ENCODE data around the gene SUN1. TPM values are rescaled to one million over a fixed set of nuclear protein-coding genes. Genes with fewer than 3 reads are reported as not detected.
"Not testable (repeated sequence)": the region's sequence is repeated elsewhere in the genome, so short reads cannot be mapped to it uniquely, and the experiment has no call there.

SUN1 gene
- total RNA-seq, 1 experiment from 2014 or later: 107 TPM

DNA sequence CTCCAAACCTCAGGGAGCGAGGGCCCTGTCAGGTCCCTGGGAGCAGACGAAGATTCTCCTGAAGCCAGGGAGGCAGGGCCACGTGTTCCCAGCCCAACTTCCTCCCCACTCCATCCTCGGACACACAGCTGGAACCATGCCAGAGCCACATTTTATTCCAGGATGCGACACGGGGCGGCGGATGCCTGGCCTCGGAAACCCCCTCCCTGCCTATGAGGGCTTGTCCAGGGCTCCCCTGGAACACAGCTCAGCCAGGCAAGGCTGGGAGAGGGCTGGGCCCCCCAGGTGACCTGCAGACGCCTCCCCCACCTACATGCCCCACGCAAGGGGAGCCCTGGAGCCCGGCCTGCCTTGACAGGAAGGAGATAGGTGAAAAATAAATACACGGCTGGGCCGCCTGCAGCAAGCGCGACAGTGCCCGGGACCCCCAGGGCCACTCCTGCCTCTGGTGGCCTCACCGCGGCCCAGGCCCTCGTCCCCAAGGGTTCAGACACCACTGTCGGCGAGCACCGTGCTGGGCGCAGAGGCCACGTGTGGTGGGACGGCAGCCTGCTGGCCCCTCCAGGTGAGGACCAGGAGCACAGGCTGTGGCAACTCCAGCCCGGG, 65.6 kb downstream of the SUN1 start:
- in situ Hi-C loops (cut with HindIII; ENCODE audit: low sequenced_read_pairs): no loop called here
- DNase-seq (ENCODE audit: low spot score): peak; percentile 58

DNA sequence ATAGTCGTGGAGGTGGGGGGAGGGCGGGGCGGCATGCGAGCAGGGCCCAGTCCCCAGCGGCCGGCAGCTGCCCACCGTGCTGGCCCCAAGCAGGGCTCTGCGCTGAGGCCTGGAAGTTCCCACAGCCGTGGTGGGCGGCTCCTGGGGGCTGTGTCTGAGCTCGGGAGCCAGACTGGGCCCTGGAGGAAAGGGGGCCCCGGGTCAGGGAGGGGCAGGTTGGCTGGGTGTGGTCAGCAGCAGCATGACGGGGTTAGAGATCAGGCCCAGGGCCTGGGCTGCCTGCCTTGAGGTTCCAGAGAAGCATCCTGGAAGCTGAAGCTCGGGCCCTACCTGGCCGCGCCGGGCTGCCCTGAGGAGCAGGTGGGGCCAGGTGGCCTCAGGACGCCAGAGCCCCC, 66.2 kb downstream of the SUN1 start:
- in situ Hi-C loops (cut with HindIII; ENCODE audit: low sequenced_read_pairs): no loop called here
- no peak for DNase-seq (ENCODE audit: low spot score)

DNA sequence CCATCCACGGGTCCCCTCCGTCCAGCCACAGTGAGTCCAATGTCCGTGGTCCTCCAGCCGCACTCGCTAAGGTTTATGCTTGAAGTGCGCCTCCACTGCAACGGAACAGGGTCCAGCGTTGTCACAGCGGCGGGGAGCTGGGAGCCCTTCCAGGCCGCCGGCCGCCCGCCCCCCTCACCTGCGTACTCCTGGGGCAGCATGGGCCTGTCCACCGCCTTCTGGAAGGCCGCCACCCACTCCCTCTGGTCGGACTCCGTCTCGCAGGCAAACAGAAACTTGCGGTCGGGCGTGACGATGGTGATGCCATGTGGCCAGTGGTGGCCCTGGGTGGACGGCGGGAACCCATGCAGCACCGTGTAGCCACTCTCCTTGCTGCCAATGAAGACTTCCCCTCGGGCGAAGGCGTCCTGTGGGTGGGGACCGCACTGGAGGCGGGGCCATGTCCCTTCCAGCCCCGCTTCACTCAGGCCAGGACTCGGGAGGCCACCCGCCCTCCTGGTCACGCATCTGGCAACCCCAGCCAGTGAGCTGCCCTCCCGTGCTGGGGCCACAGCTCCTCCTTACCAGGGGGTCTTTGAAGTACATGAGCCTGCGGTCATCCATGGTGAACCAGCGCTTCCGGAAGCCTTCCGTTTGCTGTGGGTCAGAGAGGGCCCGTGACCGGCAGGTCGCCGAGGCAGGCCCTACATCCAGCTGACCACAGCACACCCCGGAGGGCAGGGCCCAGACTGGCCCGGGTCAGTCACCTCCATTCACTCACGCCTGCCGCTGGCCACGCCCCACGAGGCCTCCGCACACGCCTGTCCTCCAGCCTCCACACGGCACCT, 66.8 kb downstream of the SUN1 start:
- in situ Hi-C loops (cut with HindIII; ENCODE audit: low sequenced_read_pairs): no loop called here
- no peak for DNase-seq (ENCODE audit: low spot score)

DNA sequence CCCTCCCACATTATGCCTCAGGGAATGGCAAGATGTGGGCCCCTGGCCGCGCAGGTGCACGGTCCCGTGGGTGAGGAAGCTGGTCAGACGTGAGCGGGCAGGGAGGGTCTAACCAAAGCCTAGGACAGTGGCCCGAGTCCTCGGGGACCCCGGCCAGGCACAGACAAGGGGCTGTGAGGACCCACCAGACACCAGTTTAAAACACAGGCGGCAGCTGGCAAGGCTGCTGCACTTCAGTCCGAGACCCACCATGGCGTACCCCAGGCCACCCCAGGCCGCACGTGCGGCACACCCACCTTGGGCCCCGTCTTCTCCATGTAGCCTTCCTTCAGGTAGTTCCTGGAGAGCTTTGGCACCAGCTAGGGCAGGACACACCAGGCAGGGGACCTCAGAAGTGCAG, 67.5 kb downstream of the SUN1 start:
- in situ Hi-C loops (cut with HindIII; ENCODE audit: low sequenced_read_pairs): no loop called here
- DNase-seq (ENCODE audit: low spot score): no peak

DNA sequence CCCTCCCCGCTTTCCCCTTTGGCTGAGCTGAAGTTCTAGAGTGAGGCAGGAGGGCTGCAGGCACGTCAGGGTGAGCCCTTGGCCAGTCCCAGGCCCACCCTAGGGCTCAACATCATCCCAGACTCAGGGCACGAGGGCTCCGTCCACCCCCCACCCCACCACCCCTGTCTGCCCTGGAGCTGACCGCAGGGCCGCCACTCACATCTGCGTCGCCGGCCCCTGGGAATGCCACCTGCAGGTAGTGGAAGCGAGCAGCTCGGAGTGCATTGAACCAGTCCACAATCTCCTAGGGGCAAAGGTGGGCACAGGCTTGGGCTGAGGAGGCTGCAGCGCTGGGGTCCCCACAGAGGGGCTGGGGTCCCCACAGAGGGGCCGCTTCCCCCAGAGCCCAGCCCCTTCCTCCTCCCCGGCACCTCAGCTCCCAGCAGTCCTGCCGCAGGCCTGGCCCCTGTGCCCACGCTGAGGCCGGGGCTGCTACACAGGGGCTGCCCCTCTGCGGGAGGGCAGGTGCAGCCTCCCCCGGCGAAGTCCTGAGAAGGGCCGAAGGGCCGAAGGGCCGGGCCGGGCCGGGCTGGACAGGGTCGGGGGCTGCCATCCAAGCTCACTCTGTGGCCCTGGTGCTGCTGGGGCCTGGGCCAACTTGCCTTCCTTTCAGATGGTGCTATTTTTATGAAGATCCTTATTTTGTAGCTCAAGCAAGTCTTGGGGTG, 68.2 kb downstream of the SUN1 start:
- in situ Hi-C loops (cut with HindIII; ENCODE audit: low sequenced_read_pairs): no loop called here
- no peak for DNase-seq (ENCODE audit: low spot score)

DNA sequence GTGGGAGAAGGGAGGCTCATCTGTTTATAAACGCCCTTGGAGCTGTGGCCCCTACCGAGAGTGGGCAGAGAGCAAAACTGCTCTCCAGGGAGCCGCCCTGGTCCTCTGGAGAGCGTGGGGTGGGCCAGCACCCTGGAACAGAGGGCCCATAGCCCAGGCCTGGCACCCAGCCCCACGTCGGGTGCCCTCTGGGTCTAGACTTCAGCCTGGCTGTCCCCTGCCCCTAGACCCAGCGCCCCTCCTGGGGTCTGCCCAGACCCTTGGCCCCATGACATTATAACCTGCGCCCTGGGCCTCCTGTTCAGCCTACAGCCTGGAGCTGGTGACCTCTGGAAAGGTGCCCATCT, 68.7 kb downstream of the SUN1 start:
- in situ Hi-C loops (cut with HindIII; ENCODE audit: low sequenced_read_pairs): no loop called here
- DNase-seq (ENCODE audit: low spot score): no peak

DNA sequence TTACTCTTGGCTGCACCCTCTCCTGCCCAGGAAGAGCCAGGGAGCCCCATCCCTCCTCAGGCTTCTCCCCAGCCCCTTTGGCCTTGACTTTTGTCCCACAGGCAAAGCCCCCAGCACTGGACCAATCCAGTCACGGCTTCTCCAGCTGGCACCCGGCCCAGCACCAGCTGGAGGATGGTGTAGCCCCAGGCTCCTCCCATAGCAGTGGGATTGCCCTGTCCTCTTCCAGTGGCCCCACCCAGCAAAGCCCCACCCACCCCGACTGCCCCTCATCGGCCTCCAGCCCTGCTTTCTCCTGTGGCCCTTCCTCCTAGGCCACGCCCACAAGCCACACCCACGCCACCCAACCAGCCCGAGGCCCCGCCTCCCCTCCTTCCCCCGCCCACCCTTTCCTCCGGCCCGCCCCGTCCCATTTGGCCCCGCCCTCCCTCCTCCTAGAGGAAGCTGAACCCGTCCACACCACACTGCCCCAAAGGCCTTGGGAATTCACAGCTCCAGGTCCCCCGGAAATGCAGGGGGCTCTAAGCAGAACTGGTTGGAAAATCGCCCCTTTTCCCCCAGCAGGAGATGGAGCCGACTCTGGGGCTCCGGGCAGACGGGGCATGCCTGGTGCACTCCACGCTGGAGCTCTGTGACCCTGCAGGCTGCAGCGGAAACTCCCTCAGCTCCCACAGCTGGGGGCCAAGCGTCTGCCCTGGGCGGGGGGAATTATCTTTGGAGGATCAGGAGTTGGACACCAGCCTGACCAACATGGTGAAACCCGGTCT, 69.3 kb downstream of the SUN1 start:
- in situ Hi-C loops (cut with HindIII; ENCODE audit: low sequenced_read_pairs): no loop called here
- DNase-seq (ENCODE audit: low spot score): peak; percentile 40

DNA sequence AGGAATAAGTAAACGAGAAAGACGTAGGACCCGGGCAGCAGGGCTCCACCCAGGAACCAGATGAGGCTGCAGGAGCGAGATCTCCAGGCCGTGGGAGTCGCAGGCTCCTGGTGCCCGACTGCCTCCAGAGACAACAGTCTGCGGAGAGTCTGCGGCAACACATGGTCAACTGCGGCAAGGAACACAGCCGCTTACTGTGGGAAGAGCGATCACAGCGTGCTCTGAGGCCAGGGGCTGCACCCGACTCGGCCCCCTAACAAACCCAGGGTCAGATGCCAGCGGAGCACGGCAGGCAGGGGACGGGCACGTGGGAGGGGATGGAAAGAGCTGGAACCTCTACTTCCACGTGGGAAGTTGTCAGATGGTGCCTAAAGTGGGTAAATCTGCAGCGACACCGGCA, 70.7 kb downstream of the SUN1 start:
- in situ Hi-C loops (cut with HindIII; ENCODE audit: low sequenced_read_pairs): no loop called here
- no peak for DNase-seq (ENCODE audit: low spot score)

DNA sequence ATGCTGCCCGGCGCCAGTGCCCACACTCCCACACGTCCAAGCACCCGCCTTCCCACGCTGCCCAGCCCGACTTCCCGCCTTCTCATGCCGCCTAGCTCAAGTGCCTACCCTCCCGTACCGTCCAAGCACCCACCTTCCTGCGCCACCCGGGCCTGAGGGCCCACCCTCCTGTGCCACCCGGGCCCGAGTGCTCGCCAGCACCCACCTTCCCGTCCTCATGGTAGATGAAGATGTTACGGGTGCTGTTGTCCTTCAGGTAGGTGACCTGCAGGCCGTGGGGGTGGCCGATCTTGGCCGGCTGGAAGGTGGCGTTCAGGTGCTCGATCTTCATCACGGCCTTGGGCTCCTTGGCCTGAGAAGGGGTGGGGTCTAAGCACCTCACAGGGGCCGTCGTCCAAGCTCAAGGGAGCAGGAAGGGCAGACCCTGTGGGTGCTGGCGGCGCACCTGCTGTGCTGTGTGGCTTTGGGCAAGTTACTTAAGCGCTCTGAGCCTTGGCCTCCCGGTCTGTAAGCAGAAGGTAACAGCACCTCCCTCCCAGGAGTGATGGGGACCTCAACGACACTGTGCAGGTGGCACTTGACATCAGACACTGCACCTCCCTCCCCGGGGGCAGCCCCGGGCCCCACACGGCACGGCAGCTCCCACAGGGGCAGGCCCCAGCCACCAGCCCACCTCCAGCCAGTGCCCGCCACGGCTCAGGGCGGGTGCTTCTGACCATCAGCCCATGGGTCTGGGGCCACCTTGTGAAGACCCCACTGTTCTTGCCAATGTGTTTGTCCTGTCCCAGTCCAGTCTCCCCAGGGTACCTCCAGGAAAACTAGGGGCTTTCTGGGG, 71.9 kb downstream of the SUN1 start:
- no peak for DNase-seq (ENCODE audit: low spot score)
- in situ Hi-C loops (cut with HindIII; ENCODE audit: low sequenced_read_pairs): no loop called here

DNA sequence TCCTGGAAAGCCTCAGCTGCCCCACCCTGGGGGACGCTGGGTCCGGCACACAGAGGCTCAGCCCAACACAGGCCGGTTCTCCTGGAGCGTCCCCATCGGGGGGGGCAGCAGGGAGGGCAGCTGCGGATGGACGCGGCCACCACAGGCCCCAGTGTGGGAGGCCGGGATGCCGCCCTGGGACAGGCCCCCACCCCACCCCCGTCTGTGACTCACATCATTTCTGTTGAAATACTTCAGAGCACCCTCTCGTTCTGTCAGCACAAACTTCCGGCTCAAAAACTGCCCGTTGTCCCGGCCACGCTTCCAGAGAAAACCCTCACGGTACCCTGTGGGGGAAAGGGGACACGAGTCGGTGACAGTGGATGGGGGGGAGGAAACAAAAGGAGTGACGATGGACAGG, 72.6 kb downstream of the SUN1 start:
- no peak for DNase-seq (ENCODE audit: low spot score)
- in situ Hi-C loops (cut with HindIII; ENCODE audit: low sequenced_read_pairs): no loop called here

DNA sequence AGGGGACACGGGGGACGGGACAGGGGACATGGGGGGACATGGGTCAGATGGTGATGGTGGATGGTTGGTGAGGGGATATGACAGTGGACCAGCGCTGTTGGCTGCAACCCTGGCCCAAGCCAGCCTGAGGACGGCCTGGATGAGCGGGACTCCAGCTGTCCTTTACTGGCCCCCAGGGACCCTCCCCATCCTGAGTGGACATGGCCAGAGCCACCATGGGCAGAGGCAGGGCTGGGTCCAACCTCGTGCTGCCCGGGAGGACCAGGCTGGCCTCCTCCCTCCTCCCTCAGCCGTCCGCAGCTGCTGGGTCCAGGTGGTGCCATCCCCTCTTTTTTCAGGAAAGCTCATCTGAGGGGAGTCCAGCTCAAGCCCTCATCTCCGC, 74.5 kb downstream of the SUN1 start:
- no peak for DNase-seq (ENCODE audit: low spot score)
- in situ Hi-C loops (cut with HindIII; ENCODE audit: low sequenced_read_pairs): no loop called here

DNA sequence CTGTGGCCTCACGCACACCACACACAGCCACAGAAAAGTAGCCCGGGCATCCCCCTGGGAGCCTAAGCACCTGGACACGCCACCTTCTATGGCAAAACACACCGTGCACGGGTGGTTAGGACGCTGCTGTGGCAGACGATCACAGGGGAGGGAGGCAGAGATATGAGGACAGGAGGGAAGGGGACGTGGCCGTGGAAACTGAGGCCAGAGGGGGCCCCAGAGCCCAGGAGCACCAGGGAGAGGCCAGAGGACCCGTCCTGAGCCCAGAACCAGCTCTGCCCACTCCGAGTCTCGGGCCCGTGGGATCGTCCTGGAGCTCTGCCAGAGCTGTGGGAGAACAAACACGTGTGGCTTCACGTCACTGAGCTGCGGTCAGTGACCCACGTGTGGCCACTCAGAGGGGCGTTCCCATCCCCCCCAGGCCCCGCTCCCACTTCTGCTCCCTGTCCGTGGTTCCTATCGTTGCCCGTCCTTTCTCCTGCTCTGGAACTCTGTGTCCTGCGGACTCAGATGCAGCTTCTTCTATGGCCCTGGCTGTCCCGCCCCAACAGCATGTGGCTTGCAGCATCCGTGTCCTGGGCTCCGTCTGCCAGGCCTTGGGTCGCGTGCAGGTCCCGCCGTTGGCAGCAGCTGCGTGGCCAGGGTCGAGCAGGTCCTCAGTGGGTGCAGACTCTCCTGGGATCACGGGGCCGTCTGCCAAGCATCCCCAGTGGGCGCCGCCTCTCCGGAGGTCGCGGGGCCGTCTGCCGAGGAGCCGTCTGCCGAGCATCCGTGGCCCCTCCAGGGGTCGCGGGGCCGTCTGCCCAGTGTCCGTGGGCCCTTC, 75.1 kb downstream of the SUN1 start:
- in situ Hi-C loops (cut with HindIII; ENCODE audit: low sequenced_read_pairs): no loop called here
- no peak for DNase-seq (ENCODE audit: low spot score)

DNA sequence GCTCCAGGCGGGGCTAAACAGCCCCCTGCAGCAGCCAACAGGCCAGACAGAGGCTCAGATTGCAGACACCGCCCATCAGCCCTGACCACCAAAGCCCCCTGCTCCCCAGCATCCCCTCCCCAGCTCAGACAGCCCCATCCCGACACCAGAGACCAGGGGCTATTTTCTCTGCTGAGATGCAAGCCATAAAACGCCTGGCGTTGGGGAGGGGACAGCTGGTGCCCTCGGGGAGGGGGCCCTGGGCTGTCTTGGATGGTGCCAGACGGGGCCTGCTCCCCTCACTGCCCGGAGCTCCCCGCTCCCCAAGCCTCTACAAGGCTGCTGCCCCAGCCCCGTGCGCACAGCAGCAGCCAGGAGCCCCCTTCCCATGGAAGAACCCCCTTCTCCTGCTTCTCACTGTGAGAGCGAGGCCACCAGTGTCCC, 75.9 kb downstream of the SUN1 start:
- DNase-seq (ENCODE audit: low spot score): no peak
- in situ Hi-C loops (cut with HindIII; ENCODE audit: low sequenced_read_pairs): no loop called here

DNA sequence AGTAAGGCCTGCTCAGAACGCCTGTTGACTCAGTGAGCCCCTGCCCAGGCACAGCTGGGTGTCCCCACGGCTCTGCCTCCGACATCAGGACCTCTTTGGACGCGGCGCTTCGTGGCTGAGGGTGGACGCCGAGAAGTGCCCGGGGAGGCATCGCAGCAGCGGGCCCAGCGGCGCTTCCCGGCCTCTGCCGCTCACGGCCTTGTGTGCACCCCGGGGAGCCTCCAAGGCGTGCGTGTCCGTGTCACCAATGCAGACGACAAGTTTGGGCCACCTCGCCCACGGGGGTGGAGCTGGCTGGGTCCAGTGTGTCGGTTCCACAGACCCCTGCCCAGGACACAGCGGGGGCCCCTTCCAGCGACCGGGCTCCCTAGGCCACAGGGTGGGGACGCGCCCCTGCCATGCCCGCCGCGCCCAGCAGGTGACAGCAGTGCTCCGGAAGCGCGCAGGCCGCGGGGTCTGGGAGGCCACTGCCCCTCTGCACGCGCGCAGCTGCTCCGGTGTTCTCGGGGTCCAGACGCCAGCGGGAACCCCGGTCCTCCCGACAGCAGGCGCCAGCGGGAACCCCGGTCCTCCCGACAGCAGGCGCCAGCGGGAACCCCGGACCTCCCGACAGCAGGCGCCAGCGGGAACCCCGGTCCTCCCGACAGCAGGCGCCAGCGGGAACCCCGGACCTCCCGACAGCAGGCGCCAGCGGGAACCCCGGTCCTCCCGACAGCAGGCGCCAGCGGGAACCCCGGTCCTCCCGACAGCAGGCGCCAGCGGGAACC, 76.5 kb downstream of the SUN1 start:
- DNase-seq (ENCODE audit: low spot score); in situ Hi-C loops (cut with HindIII; ENCODE audit: low sequenced_read_pairs): not testable (repeated sequence)

DNA sequence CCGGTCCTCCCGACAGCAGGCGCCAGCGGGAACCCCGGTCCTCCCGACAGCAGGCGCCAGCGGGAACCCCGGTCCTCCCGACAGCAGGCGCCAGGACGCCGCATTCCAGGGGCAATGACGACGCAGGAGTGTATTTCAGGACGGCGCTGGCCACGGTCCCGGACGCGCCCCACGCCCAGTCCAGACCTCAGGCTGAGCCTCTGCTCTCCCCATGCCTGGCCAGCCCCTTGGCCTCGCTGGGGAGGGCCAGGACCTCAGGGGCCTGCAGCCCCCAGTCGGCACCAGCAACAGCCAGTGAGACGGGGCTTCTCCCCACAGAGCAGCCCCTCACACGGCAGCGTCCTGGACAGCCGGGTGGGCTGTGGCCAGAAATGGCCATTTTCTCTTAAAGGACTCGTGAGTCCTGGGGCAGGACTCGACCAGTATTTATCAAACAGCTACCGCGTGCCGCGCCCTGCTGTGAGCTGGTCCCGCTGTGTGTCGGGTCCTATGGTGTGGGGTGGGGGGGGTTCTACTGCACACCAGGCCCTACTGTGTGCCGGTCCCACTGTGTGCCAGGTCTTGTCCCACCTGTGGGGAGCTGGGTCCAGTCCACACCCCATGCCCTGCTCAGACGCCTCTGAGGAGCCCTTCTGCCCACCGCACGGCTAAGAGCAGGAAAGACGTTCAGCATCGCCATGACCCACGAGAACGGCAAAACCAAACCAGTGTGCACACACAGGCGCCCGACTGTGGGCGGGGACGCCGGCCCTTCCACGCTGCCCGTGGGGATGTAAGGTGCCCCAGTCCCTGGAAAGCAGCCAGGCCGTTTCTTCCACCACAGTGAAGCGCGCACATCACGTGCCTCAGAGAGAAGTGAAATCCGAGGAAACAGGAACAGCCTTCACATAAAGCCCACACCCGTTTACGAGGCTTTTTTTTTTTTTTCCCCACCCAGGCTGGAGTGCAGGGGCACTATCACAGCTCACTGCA, 77.4 kb downstream of the SUN1 start:
- in situ Hi-C loops (cut with HindIII; ENCODE audit: low sequenced_read_pairs): no loop called here
- DNase-seq (ENCODE audit: low spot score): no peak

DNA sequence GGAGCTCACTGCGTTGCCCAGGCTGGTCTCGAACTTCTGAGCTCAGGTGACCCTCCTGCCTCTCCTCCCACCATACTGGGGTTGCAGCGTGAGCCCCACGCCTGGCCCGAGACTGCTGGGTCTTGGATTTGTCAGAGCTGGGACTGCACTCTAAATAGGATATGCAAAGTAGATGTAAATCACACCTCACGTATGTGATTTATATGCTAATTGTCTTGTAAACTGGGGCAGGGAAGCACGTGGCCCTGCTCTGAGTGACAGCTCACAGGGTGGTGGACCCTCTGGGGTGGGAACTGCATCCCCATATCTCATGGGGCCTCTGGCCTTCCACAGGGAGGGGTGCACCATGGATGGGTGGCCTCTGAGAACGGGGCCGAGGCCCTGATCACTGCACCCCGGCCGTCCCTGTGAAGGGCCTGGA, 78.2 kb downstream of the SUN1 start:
- no peak for DNase-seq (ENCODE audit: low spot score)
- in situ Hi-C loops (cut with HindIII; ENCODE audit: low sequenced_read_pairs): no loop called here
